PC-9 (cell line): ENCODE data around the gene PTGFRN. TPM values are rescaled to one million over a fixed set of nuclear protein-coding genes. Genes with fewer than 3 reads are reported as not detected.
"Not testable (repeated sequence)": the region's sequence is repeated elsewhere in the genome, so short reads cannot be mapped to it uniquely, and the experiment has no call there.

ENCODE experiments used
- BruUV-seq: library from RNA; stranded (reverse); fragments of 400-500 nt; replicated peaks from 2 replicates; lab custom pipeline; 2021; lab: Mats Ljungman, UMichigan
- CTCF ChIA-PET: fragments of 300-600 bp; sonication (Branson Sonifier 250); formaldehyde crosslinking; loops from one replicate; lab custom pipeline; 2022; ENCODE audit warnings: antibody characterized with exemption; lab: Charles Lee
- POLR2A ChIA-PET: fragments of 300-600 bp; sonication (Branson Sonifier 250); formaldehyde crosslinking; loops from one replicate; lab custom pipeline; 2022; ENCODE audit warnings: antibody characterized with exemption; ENCODE audit not compliant: unreplicated experiment; lab: Charles Lee
- DNase-seq, 2 experiments: peaks; one replicate each; pipeline versions ENCODE4 v3.0.0 to v3.0.0-alpha.2; 2015 to 2022; ENCODE audit warnings: mixed read lengths in 1 of 2
- H2AFZ ChIP-seq: fragments of 200-600 bp; sonication (generic); 2 replicates; pipeline ENCODE4 v1.8.1; 2017; ENCODE audit warnings: antibody characterized with exemption
- H3F3A ChIP-seq: fragments of 200-600 bp; sonication (generic); 2 replicates; pipeline ENCODE4 v1.8.1; 2017; ENCODE audit warnings: antibody characterized with exemption, mild to moderate bottlenecking, low read depth; ENCODE audit not compliant: insufficient read depth
- H3K27ac ChIP-seq: fragments of 200-600 bp; sonication (generic); 2 replicates; pipeline ENCODE4 v1.6.1; 2016; ENCODE audit warnings: mixed run types
- H3K27me3 ChIP-seq: fragments of 200-600 bp; sonication (generic); 2 replicates; pipeline ENCODE4 v1.6.1; 2016; ENCODE audit warnings: low read depth, mixed run types; ENCODE audit not compliant: insufficient read depth
- H3K36me3 ChIP-seq: fragments of 200-600 bp; sonication (generic); 2 replicates; pipeline ENCODE4 v1.6.1; 2016; ENCODE audit warnings: low read depth, mixed run types
- H3K4me1 ChIP-seq: fragments of 200-600 bp; sonication (generic); replicated peaks from 2 replicates; pipeline ENCODE4 v1.6.1; 2016; ENCODE audit warnings: mixed run types; ENCODE audit not compliant: insufficient read depth
- H3K4me2 ChIP-seq: fragments of 200-600 bp; sonication (generic); 2 replicates; pipeline ENCODE4 v1.6.1; 2017; ENCODE audit warnings: mixed run types
- H3K4me3 ChIP-seq: fragments of 200-600 bp; sonication (generic); 2 replicates; pipeline ENCODE4 v1.6.1; 2016; ENCODE audit warnings: mixed run types
- H3K79me2 ChIP-seq: fragments of 200-600 bp; sonication (generic); 2 replicates; pipeline ENCODE4 v1.6.1; 2017; ENCODE audit warnings: low read depth, mixed run types
- H3K9me2 ChIP-seq: fragments of 200-600 bp; sonication (generic); 2 replicates; pipeline ENCODE4 v1.8.1; 2017; ENCODE audit warnings: mild to moderate bottlenecking; ENCODE audit not compliant: insufficient read depth
- H3K9me3 ChIP-seq: fragments of 200-600 bp; sonication (generic); 2 replicates; pipeline ENCODE4 v1.8.1; 2016; ENCODE audit warnings: low read depth; ENCODE audit not compliant: insufficient read depth
- H4K20me1 ChIP-seq: fragments of 200-600 bp; sonication (generic); 2 replicates; pipeline ENCODE4 v1.8.1; 2017; ENCODE audit not compliant: insufficient read depth
- EZH2 ChIP-seq: fragments of 200-600 bp; sonication (generic); IDR thresholded peaks from 2 replicates; pipeline ENCODE4 v1.8.0; 2017; ENCODE audit warnings: antibody characterized with exemption, low read depth
- intact Hi-C: fragments of 100-400 bp; cut with micrococcal nuclease; formaldehyde crosslinking; loops from one replicate; pipeline ENCODE4 v1.10.0; 2022; ENCODE audit not compliant: unreplicated experiment
- total RNA-seq: library from RNA; stranded (reverse); gene quantifications from 2 replicates; pipeline ENCODE4 v1.2.3, GENCODE V29; 2021
- TF ChIP-seq, protein P1 (sequence below): fragments of 200-600 bp; sonication (generic); conservative IDR thresholded peaks from 2 replicates; pipeline ENCODE4 v1.6.1; 2017; ENCODE audit warnings: mixed run types, antibody characterized with exemption, mild to moderate bottlenecking, moderate library complexity

PTGFRN gene
- total RNA-seq, 1 experiment from 2014 or later: 87.3 TPM

DNA sequence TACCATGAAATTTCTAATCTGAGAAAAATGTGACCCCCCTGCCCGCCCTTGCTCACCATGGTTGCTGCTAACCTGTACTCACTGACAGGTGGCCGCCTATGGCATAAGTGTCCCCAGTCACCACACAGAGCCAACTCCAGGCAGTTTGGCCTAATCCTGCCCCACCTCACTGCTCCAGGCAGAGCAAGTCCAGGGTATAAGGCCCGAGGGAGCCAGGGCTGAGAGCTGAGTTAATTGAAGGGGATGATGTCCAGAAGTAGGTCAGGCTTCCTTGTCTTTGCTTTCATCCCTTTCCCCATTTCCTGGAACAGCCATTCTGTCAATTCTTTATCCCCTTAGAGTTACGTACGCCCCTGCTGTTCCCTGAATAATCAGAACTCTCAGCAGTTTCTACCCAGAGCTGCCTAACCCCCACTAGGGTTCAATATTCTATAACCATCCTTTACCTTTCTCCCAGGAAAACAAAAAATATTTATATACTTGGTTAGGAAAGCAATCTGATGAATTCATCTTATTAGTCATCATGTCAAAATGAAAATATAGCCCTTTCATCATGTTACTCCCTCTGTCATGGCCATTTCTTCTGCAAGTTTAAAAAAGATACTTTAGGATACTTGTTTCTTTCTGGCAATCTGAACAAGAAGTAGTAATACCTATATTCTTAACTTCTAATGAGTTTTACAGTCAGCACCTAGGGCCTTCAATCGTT is 62.4 kb downstream of the PTGFRN start:
- BruUV-seq: no TSS peak
- POLR2A ChIA-PET: no interaction called here

DNA sequence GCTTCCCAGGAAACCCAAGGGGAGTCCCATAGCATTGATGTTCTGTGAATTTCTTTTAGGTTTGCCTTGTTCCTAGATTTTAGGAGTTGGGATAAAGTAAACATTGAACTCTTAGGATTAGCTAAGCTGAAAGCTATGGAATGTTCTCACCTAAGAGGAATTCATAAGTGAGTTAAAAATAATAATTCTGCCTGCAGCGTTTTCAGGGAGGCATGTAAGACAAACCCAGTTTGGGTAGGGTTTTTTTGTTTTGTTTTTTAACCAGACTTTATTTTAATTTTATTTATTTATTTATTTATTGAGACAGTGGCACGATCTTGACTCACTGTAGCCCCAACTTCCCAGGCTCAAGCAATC is 62.9 kb downstream of the PTGFRN start:
- TF ChIP-seq EZH2: no peak
- TF ChIP-seq, protein P1, sequence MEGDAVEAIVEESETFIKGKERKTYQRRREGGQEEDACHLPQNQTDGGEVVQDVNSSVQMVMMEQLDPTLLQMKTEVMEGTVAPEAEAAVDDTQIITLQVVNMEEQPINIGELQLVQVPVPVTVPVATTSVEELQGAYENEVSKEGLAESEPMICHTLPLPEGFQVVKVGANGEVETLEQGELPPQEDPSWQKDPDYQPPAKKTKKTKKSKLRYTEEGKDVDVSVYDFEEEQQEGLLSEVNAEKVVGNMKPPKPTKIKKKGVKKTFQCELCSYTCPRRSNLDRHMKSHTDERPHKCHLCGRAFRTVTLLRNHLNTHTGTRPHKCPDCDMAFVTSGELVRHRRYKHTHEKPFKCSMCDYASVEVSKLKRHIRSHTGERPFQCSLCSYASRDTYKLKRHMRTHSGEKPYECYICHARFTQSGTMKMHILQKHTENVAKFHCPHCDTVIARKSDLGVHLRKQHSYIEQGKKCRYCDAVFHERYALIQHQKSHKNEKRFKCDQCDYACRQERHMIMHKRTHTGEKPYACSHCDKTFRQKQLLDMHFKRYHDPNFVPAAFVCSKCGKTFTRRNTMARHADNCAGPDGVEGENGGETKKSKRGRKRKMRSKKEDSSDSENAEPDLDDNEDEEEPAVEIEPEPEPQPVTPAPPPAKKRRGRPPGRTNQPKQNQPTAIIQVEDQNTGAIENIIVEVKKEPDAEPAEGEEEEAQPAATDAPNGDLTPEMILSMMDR: no peak
- no peak overlapping the region for H3K4me2 ChIP-seq
- 0 out of 2 replicates have a peak, but pooled peaks cover 4% of the 10 kb centered on the region for H3K4me1 ChIP-seq
- ChIA-PET POLR2A (no interaction called here), CTCF (interaction anchor here (0.7 kb wide), 1 partner anchor 147 kb away, joined by 3 read pairs; no protein-coding TSS in a partner anchor)
- peaks cover 13% of the 10 kb centered on the region for H3K36me3 ChIP-seq
- BruUV-seq: no TSS peak
- no peaks in the 10 kb centered on the region for H3K27me3 ChIP-seq
- H3F3A ChIP-seq: no peaks in the 10 kb centered on the region; the same call in 1 of the 2 replicates
- H2AFZ ChIP-seq: no peak overlapping the region
- H3K79me2 ChIP-seq: no peaks in the 10 kb centered on the region
- H3K27ac ChIP-seq: no peak overlapping the region
- DNase-seq: no peak
- no peak overlapping the region for H3K4me3 ChIP-seq
- no peaks in the 10 kb centered on the region for H3K9me2 ChIP-seq
- H3K9me3 ChIP-seq: peaks cover 8% of the 10 kb centered on the region; the same call in 1 of the 2 replicates
- H4K20me1 ChIP-seq: no peaks in the 10 kb centered on the region
- intact Hi-C loops: no loop called here

More for the DNA sequence above, 62.4 kb downstream of the PTGFRN start:
- H3K79me2 ChIP-seq: no peaks in the 10 kb centered on the region
- no peaks in the 10 kb centered on the region; the same call in 1 of the 2 replicates for H3F3A ChIP-seq
- H3K9me3 ChIP-seq: peaks cover 8% of the 10 kb centered on the region; the same call in 1 of the 2 replicates
- no peak overlapping the region for H3K4me2 ChIP-seq
- H3K4me1 ChIP-seq: 0 out of 2 replicates have a peak, but pooled peaks cover 4% of the 10 kb centered on the region
- no peak overlapping the region for H2AFZ ChIP-seq
- intact Hi-C loops: no loop called here
- H3K36me3 ChIP-seq: peaks cover 18% of the 10 kb centered on the region
- CTCF ChIA-PET: interaction anchor here (0.7 kb wide), 1 partner anchor 147 kb away, joined by 3 read pairs; no protein-coding TSS in a partner anchor
- no peaks in the 10 kb centered on the region for H3K27me3 ChIP-seq
- H3K9me2 ChIP-seq: no peaks in the 10 kb centered on the region
- no peaks in the 10 kb centered on the region for H4K20me1 ChIP-seq
- no peak for DNase-seq
- no peak overlapping the region for H3K27ac ChIP-seq
- TF ChIP-seq EZH2: no peak
- TF ChIP-seq, protein P1: no peak
- H3K4me3 ChIP-seq: no peak overlapping the region

DNA sequence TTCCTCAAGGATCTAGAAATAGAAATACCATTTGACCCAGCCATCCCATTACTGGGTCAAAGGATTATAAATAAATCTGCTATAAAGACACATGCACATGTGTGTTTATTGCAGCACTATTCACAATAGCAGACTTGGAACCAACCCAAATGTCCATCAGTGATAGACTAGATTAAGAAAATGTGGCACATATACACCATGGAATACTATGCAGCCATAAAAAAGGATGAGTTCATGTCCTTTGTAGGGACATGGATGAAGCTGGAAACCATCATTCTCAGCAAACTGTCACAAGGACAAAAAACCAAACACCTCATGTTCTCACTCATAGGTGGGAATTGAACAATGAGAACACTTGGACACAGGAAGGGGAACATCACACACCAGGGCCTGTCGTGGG is 70.6 kb downstream of the PTGFRN start:
- intact Hi-C loops, H3K36me3 ChIP-seq, BruUV-seq: not testable (repeated sequence)

More for the DNA sequence above, 70.6 kb downstream of the PTGFRN start:
- H2AFZ ChIP-seq, CTCF ChIA-PET, H3K4me3 ChIP-seq, H3K4me2 ChIP-seq, H3K9me3 ChIP-seq, H3K27me3 ChIP-seq, H3K79me2 ChIP-seq, POLR2A ChIA-PET, H3K27ac ChIP-seq, H3K9me2 ChIP-seq, H3F3A ChIP-seq, DNase-seq, H3K4me1 ChIP-seq, H4K20me1 ChIP-seq: not testable (repeated sequence)
